ENCODE data around the gene ERRFI1. TPM values are rescaled to one million over a fixed set of nuclear protein-coding genes. Genes with fewer than 3 reads are reported as not detected.

ERRFI1 gene
- total RNA-seq, 2 experiments from 2014 or later: 0.94 to 1.4 TPM

DNA sequence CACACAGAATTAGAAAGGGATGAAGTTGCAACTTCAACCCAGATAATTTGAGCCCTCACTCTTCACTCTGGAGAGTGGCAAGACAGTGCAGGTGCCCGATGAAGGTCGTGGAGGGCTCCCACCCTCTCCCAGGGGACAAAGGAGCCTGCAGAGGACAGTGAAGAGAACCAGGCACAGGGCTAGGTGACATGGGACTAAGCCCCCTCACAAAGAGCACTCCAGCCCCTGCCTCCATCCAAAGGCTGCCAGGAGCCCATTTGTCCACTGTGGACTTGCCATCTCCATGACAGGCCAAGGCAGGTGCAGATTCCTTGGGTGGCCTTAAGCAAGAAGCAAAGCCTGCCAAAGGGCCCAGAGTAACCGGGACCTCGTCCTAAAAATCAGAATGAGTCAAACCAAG lies 15.1 kb downstream of the ERRFI1 start:
- no peaks in the 10 kb centered on the region for H3K4me1 Mint-ChIP-seq
- POLR2A ChIA-PET: no interaction called here
- H3K9me3 Mint-ChIP-seq: no peaks in the 10 kb centered on the region
- H3K27me3 Mint-ChIP-seq: peaks cover 3% of the 10 kb centered on the region
- H3K27ac Mint-ChIP-seq: no peak overlapping the region
- ATAC-seq (ENCODE audit: low read depth) (no peak), DNase-seq (no peak)
- H3K4me3 Mint-ChIP-seq: no peak overlapping the region
- H3K36me3 Mint-ChIP-seq: no peaks in the 10 kb centered on the region

- H3K36me3 Mint-ChIP-seq: no peaks in the 10 kb centered on the region
- DNase-seq (no peak), ATAC-seq (ENCODE audit: low read depth) (no peak)
- no peaks in the 10 kb centered on the region for H3K9me3 Mint-ChIP-seq
- H3K27me3 Mint-ChIP-seq: no peaks in the 10 kb centered on the region
- POLR2A ChIA-PET: no interaction called here
- H3K4me3 Mint-ChIP-seq: no peak overlapping the region
- H3K27ac Mint-ChIP-seq: no peak overlapping the region
- no peaks in the 10 kb centered on the region for H3K4me1 Mint-ChIP-seq
Observed at GRCh38 chr1:8010080-8010664, 15.9 kb downstream of the ERRFI1 start.

DNA sequence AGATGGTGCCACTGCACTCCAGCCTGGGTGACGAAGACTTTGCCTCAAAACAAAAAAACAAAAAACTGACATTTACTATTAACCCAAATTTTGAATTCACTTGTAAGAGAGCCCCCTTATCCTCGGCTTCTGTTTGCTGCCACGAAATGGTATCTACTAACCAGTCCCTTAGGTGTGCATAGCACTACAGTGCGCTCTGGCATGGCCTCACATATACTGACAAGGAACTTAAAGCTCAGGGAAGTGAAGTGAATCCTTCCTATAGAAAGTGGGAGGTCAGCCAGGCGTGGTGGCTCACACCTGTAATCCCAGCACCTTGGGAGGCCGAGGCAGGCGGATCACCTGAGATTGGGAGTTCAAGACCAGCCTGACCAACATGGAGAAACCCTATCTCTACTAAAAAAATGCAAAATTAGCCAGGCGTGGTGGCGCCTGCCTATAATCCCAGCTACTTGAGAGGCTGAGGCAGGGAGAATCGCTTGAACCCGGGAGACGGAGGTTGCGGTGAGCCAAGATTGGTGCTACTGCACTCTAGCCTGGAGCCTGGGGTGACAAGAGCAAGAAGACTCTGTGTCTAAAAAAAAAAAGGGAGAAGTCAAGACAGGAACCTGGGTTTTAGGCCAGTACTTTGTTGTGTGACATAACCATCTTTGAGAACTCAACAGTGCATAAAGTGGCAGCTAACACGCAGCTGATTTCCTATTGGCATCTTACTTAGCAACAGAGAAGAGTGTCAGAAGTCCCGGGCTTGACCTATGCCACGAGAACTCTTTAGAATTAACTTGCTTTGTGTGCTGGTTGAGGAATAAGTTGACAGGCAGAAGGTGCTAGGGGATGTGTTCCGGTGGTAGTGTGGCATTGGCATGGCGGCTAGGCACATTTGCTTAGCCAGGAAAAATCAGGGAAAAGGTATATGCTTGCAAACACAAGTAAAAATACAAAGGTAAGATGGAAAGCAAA lies 16.8 kb downstream of the ERRFI1 start:
- Mint-ChIP-seq H3K4me3 (no peak overlapping the region), H3K27ac (no peak overlapping the region), H3K4me1 (no peaks in the 10 kb centered on the region), H3K9me3 (no peaks in the 10 kb centered on the region), H3K36me3 (no peaks in the 10 kb centered on the region), H3K27me3 (no peaks in the 10 kb centered on the region)
- POLR2A ChIA-PET: interaction anchor here (0.7 kb wide), 1 partner anchor 856 kb away, joined by 4 read pairs; no protein-coding TSS in a partner anchor
- ATAC-seq (ENCODE audit: low read depth) (no peak), DNase-seq (no peak)

DNA sequence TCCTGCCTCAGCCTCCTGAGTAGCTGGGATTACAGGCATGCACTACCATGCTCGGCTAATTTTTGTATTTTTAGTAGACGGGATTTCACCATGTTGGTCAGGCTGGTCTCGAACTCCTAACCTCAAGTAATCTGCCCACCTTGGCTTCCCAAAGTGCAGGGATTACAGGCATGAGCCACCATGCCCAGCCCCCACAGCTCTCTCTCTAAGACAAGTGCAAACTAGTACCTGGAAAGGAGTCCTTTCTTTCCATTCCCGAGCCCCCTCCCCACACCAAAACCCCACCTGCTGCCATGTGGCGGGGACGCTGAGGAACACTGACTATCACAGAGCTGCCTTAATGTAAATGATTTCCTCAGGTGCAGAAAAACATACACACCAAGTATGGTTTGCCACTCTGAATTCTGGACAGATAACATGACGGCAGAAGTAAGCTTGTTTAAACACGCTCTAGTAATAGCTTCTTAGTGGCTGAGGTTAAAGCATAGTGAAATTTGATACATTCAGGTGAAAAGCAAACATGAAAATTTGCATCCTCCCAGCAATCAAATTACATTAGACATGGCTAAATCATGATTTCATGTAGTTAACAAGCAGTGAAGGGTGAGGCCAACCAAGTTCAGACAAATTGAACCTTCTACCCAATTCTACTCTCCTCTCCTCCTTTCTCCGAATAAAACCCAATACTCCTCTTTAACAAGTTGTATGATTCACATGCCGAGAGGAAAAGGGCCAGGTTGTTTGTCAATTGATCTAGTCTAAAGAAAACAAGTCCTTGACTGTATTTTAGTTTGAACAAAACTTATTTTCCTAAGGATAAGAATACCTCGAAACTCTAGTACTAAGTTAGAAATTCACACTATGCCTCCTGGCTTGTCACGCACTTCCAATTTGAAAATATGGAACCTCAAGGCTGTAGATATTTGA lies 19.8 kb downstream of the ERRFI1 start:
- POLR2A ChIA-PET: no interaction called here
- no peaks in the 10 kb centered on the region for H3K36me3 Mint-ChIP-seq
- DNase-seq (no peak), ATAC-seq (ENCODE audit: low read depth) (no peak)
- no peaks in the 10 kb centered on the region for H3K9me3 Mint-ChIP-seq
- H3K27me3 Mint-ChIP-seq: no peaks in the 10 kb centered on the region
- no peak overlapping the region for H3K4me3 Mint-ChIP-seq
- H3K4me1 Mint-ChIP-seq: no peaks in the 10 kb centered on the region
- no peak overlapping the region for H3K27ac Mint-ChIP-seq

GRCh38 chr1:8004803-8005573 lies 21.1 kb downstream of the ERRFI1 start:
- no peak for DNase-seq
- POLR2A ChIA-PET: no interaction called here
- Mint-ChIP-seq H3K4me1 (no peaks in the 10 kb centered on the region), H3K36me3 (no peaks in the 10 kb centered on the region), H3K27ac (no peak overlapping the region), H3K4me3 (no peak overlapping the region), H3K27me3 (no peaks in the 10 kb centered on the region), H3K9me3 (no peaks in the 10 kb centered on the region)
- ATAC-seq (ENCODE audit: low read depth): no peak

DNA sequence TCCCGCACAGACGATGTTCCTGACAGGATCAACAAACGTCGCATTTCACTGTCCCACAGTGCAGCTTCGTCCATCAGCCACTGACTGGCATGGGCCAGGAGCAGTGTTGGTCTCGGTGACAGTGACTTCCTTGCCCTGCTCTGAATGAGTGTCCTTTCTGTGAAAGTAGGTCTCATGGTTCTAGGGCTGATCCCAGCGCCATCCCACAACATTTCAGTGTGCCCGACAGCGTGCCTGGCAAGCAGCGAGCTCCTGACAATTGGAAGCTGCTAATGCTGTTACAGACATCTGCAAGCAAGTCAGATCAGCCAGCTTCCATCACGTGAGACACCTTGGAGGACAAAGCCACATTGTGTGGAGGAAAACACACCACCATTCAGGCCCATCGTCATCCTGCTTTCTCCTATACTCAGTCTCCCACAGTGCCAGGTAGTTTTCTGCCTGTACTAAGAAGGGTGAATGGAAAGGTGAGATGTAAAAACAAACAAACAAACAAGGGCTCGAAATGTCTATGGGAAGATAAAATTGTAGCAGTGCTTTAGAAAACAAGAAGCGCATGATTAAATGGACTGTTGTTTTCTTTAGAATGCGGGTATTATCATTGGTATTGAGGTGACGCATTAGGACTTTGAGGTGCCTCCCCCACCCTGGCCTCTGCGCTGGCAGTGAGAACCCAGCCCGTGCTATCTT lies 21.9 kb downstream of the ERRFI1 start:
- ATAC-seq (ENCODE audit: low read depth): no peak
- POLR2A ChIA-PET: no interaction called here

DNA sequence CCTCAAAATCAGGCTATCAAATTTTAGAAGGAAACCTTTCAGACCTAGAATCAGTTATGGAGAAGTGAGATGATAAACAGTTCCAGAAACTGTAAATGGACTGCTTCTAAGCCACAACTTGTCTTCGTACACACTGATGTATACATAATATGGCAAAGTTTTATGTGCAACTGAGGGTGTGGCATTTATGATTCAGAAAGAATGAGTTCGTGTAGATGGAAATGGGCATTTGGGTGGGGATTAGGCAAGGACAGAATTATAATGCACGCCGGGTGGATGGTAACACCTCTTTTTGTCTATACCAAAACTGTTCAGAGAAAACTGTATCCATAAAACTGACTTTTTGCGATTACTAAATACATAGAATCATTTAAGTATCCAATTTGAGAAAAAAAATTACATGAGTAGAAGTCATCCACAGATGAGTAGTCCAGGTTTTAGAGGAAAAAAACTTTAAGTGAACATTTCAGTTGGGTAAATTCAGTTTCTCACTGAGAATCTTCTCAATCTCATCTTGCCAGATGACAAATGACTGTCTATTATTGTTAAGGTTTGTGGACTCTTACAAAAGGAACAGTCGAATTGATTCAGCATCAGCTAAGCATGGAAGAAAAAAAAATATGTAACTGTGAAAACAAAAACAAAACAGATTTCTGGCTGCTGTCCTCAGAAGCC lies 22.5 kb downstream of the ERRFI1 start:
- Mint-ChIP-seq H3K27ac (no peak overlapping the region), H3K4me3 (no peak overlapping the region), H3K36me3 (no peaks in the 10 kb centered on the region), H3K4me1 (no peaks in the 10 kb centered on the region), H3K9me3 (no peaks in the 10 kb centered on the region), H3K27me3 (no peaks in the 10 kb centered on the region)
- DNase-seq (no peak), ATAC-seq (ENCODE audit: low read depth) (no peak)
- POLR2A ChIA-PET: no interaction called here

More for the DNA sequence above, 21.9 kb downstream of the ERRFI1 start:
- no peak overlapping the region for H3K4me3 Mint-ChIP-seq
- no peaks in the 10 kb centered on the region for H3K4me1 Mint-ChIP-seq
- no peaks in the 10 kb centered on the region for H3K27me3 Mint-ChIP-seq
- no peak for DNase-seq
- H3K36me3 Mint-ChIP-seq: no peaks in the 10 kb centered on the region
- no peak overlapping the region for H3K27ac Mint-ChIP-seq
- H3K9me3 Mint-ChIP-seq: no peaks in the 10 kb centered on the region

DNA sequence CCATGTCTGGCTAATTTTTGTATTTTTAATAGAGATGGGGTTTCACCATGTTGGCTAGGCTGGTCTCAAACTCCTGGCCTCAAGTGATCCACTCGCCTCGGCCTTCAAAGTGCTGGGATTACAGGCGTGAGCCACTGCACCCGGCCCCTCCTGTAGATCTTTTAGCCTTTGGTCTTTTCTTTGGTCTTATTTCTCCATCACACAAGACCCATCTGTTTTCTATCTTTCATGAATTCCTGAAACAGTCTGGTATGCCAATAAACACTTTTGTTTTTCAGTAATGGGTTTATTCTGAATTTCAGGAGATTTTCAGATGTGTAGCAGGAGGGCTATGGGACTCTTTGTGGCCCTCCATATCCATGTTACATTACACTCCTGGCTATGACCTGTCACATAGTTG lies 23.2 kb downstream of the ERRFI1 start:
- H3K9me3 Mint-ChIP-seq: no peaks in the 10 kb centered on the region
- POLR2A ChIA-PET: no interaction called here
- DNase-seq: no peak

GRCh38 chr1:8002329-8002910 lies 23.7 kb downstream of the ERRFI1 start:
- POLR2A ChIA-PET: no interaction called here
- Mint-ChIP-seq H3K36me3 (peaks cover 3% of the 10 kb centered on the region), H3K27me3 (no peaks in the 10 kb centered on the region), H3K4me3 (no peak overlapping the region), H3K4me1 (no peaks in the 10 kb centered on the region), H3K27ac (no peak overlapping the region), H3K9me3 (no peaks in the 10 kb centered on the region)
- DNase-seq: no peak
- ATAC-seq (ENCODE audit: low read depth): no peak

More for the DNA sequence above, 23.2 kb downstream of the ERRFI1 start:
- no peak for ATAC-seq (ENCODE audit: low read depth)
- Mint-ChIP-seq H3K4me3 (no peak overlapping the region), H3K4me1 (no peaks in the 10 kb centered on the region), H3K27ac (no peak overlapping the region), H3K36me3 (peaks cover 1% of the 10 kb centered on the region), H3K27me3 (no peaks in the 10 kb centered on the region)

DNA sequence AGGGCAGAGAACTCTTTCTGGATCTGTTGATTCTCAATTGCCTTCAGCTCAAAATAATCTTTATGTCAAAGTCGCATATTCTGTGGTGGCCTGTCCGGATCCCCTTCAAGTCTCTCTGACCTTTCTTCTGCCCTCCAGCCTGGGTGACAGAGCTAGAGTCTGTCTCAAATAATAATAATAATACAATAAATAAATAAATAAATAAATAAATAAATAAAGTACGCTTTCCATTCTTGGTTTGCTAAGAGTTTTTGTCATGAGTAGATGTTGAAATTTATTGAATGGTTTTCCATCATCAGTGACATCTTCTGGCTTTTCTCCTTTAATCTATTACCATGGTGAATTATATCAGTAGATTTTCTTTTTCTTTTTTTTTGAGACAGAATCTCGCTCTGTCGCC lies 30.7 kb downstream of the ERRFI1 start:
- Mint-ChIP-seq H3K36me3 (peaks cover 10% of the 10 kb centered on the region), H3K4me1 (no peaks in the 10 kb centered on the region), H3K27me3 (no peaks in the 10 kb centered on the region), H3K27ac (no peak overlapping the region), H3K4me3 (no peak overlapping the region), H3K9me3 (no peaks in the 10 kb centered on the region)
- POLR2A ChIA-PET: no interaction called here
- DNase-seq: no peak
- no peak for ATAC-seq (ENCODE audit: low read depth)

GRCh38 chr1:7994827-7995226 lies 31.3 kb downstream of the ERRFI1 start:
- POLR2A ChIA-PET: no interaction called here
- Mint-ChIP-seq H3K4me3 (no peak overlapping the region), H3K27ac (no peak overlapping the region), H3K4me1 (no peaks in the 10 kb centered on the region), H3K27me3 (no peaks in the 10 kb centered on the region), H3K9me3 (no peaks in the 10 kb centered on the region), H3K36me3 (peaks cover 16% of the 10 kb centered on the region)
- no peak for DNase-seq
- ATAC-seq (ENCODE audit: low read depth): no peak
